Endothelial cell of umbilical vein (primary cell): ENCODE results near the gene SH3BP4. TPM values are rescaled to one million over a fixed set of nuclear protein-coding genes. Genes with fewer than 3 reads are reported as not detected.

Experiments used
- BruUV-seq: library from RNA; stranded (reverse); fragments of 400-500 nt; replicated peaks from 2 replicates; lab custom pipeline; 2021; lab: Mats Ljungman, UMichigan
- CTCF ChIA-PET: fragments of 300-600, 350-600 bp; sonication (Branson Sonifier 250); formaldehyde crosslinking; loops from one replicate; lab custom pipeline; 2021; ENCODE audit warnings: antibody characterized with exemption, inconsistent platforms; lab: Charles Lee
- POLR2A ChIA-PET: fragments of 300-600, 350-600 bp; sonication (Branson Sonifier 250); formaldehyde crosslinking; loops from one replicate; lab custom pipeline; 2021; ENCODE audit warnings: antibody characterized with exemption, inconsistent platforms; lab: Charles Lee
- DNase-seq: peaks from one replicate; pipeline ENCODE4 v3.0.0-alpha.2; 2011; ENCODE audit warnings: low read depth, low spot score
- FAIRE-seq: peaks from 2 replicates; lab custom pipeline; 2011; peaks lifted over from hg19 to GRCh38; lab: Jason Lieb, UNC
- H2AFZ ChIP-seq: 2 replicates; pipeline ENCODE4 v1.6.0; 2012; ENCODE audit warnings: low read depth, low read length, control low read depth, inconsistent platforms
- H3K27ac ChIP-seq: 2 replicates; pipeline ENCODE4 v1.5.1; 2011; ENCODE audit warnings: low read depth, mild to moderate bottlenecking, control low read depth, low read length, moderate library complexity; ENCODE audit not compliant: insufficient read depth
- H3K27me3 ChIP-seq, 2 experiments: 2 replicates each; pipeline versions ENCODE4 v1.6.0 to v1.6.1; 2011; ENCODE audit warnings: low read length in 2 of 2, mixed read lengths in 1 of 2; ENCODE audit not compliant: control insufficient read depth in 2 of 2, insufficient read depth in 2 of 2
- H3K36me3 ChIP-seq, 2 experiments: 2 replicates in 1 of 2; 3 replicates in 1 of 2; pipeline ENCODE4 v1.5.1; 2011; ENCODE audit warnings: low read length in 2 of 2, mild to moderate bottlenecking in 1 of 2, moderate library complexity in 1 of 2; ENCODE audit not compliant: control insufficient read depth in 2 of 2, insufficient read depth in 2 of 2; ENCODE audit errors: extremely low read depth in 1 of 2
- H3K4me1 ChIP-seq: 3 replicates; pipeline ENCODE4 v1.5.1; 2011; ENCODE audit warnings: mild to moderate bottlenecking, low read length; ENCODE audit not compliant: control insufficient read depth, insufficient read depth; ENCODE audit errors: extremely low read depth
- H3K4me2 ChIP-seq: 2 replicates; pipeline ENCODE4 v1.6.1; 2011; ENCODE audit warnings: low read length, control low read depth, mixed read lengths; ENCODE audit not compliant: insufficient read depth
- H3K4me3 ChIP-seq, 3 experiments: fragments of 200-600 bp in 1 of 3; sonication (generic), shearing (Covaris generic) in 1 of 3; replicated peaks in 1 of 3; 2 replicates each; pipeline ENCODE4 v1.5.1; 2011 to 2016; ENCODE audit warnings: control low read depth in 3 of 3, low read length in 3 of 3, mild to moderate bottlenecking in 2 of 3, inconsistent platforms in 1 of 3, low read depth in 1 of 3, moderate library complexity in 1 of 3; ENCODE audit not compliant: insufficient read depth in 1 of 3
- H3K79me2 ChIP-seq: 2 replicates; pipeline ENCODE4 v1.6.0; 2012; ENCODE audit warnings: low read length, inconsistent platforms; ENCODE audit not compliant: control insufficient read depth, insufficient read depth
- H3K9ac ChIP-seq: replicated peaks from 2 replicates; pipeline ENCODE3; 2011; ENCODE audit warnings: low read length, control low read depth; ENCODE audit not compliant: insufficient read depth; ENCODE audit errors: extremely low read depth
- H3K9me1 ChIP-seq: replicated peaks from 3 replicates; pipeline ENCODE4 v1.6.0; 2011; ENCODE audit warnings: mild to moderate bottlenecking, low read length; ENCODE audit not compliant: control insufficient read depth, insufficient read depth; ENCODE audit errors: extremely low read depth
- H3K9me3 ChIP-seq: replicated peaks from 2 replicates; pipeline ENCODE4 v1.5.1; 2012; ENCODE audit warnings: low read length, inconsistent platforms; ENCODE audit not compliant: control insufficient read depth, insufficient read depth
- H4K20me1 ChIP-seq: replicated peaks from 2 replicates; pipeline ENCODE3; 2011; ENCODE audit warnings: mild to moderate bottlenecking, low read length; ENCODE audit not compliant: control insufficient read depth, insufficient read depth; ENCODE audit errors: extremely low read depth
- EZH2 ChIP-seq: IDR thresholded peaks from 2 replicates; pipeline ENCODE4 v1.6.1; 2012; ENCODE audit warnings: borderline replicate concordance, low read depth, mild to moderate bottlenecking, moderate library complexity, low read length, inconsistent platforms; ENCODE audit not compliant: severe bottlenecking
- FOS ChIP-seq: IDR thresholded peaks from 2 replicates; pipeline ENCODE4 v1.6.1; 2011; ENCODE audit warnings: mild to moderate bottlenecking, low read length, moderate library complexity, borderline replicate concordance; ENCODE audit not compliant: insufficient read depth
- GATA2 ChIP-seq: IDR thresholded peaks from 2 replicates; pipeline ENCODE4 v1.7.0; 2011; ENCODE audit warnings: low read depth, mild to moderate bottlenecking, moderate library complexity, mixed read lengths, low read length; ENCODE audit not compliant: insufficient read length, insufficient read depth
- JUN ChIP-seq: IDR thresholded peaks from 2 replicates; pipeline ENCODE4 v1.6.1; 2011; ENCODE audit warnings: borderline replicate concordance, low read depth; ENCODE audit not compliant: insufficient read length, insufficient read depth
- MYC ChIP-seq: IDR thresholded peaks from one replicate; pipeline ENCODE4 v1.6.1; 2011; ENCODE audit warnings: mild to moderate bottlenecking, low read depth, low read length
- POLR2A ChIP-seq: IDR thresholded peaks from 2 replicates; pipeline ENCODE4 v1.6.1; 2012; ENCODE audit warnings: low read depth, mild to moderate bottlenecking, control low read depth, low read length
- POLR2AphosphoS5 ChIP-seq: IDR thresholded peaks from 2 replicates; pipeline ENCODE4 v1.6.1; 2012; ENCODE audit warnings: low read depth, mild to moderate bottlenecking, control low read depth, low read length, moderate library complexity; ENCODE audit not compliant: insufficient read depth
- dilution Hi-C: fragments of 300-500 bp; cut with MboI; formaldehyde crosslinking; loops from one replicate; pipeline ENCODE4 v1.15.0; 2019; ENCODE audit warnings: low sequenced_read_pairs; ENCODE audit not compliant: extremely low pct_ligation_motif_present
- intact Hi-C: fragments of 100-400 bp; cut with micrococcal nuclease; formaldehyde crosslinking; loops from one replicate; pipeline ENCODE4 v1.10.0; 2022
- polyA plus RNA-seq, 4 experiments: library from polyadenylated mRNA; depleted of rRNA in 3 of 4; stranded (reverse) in 3 of 4; unstranded in 1 of 4; fragments of >200 nt; gene quantifications; 2 replicates each; pipeline versions ENCODE4 v1.2.1 to v1.2.3, GENCODE V29; 2011 to 2012; ENCODE audit warnings: missing spikeins in 1 of 4
- total RNA-seq: library from RNA; stranded (reverse); gene quantifications from 2 replicates; pipeline ENCODE4 v1.2.3, GENCODE V29; 2021
- TF ChIP-seq, protein P1 (sequence below), 2 donors: IDR thresholded peaks; 1 replicate in 1 of 2; 2 replicates in 1 of 2; pipeline ENCODE4 v1.5.1; 2011; ENCODE audit warnings: low read length in 2 of 2, mild to moderate bottlenecking in 2 of 2, moderate library complexity in 2 of 2, control low read depth in 1 of 2, inconsistent platforms in 1 of 2, low read depth in 1 of 2; ENCODE audit not compliant: insufficient read depth in 1 of 2; ENCODE audit errors: extremely low read depth in 1 of 2
- TF ChIP-seq, protein P2 (sequence below): IDR thresholded peaks from 2 replicates; pipeline ENCODE4 v1.6.1; 2011; ENCODE audit not compliant: insufficient read depth, insufficient read length

The SH3BP4 gene
- total and polyA plus RNA-seq, 2 donors (not counting 3 experiments of a cell fraction or from before 2014, with no cell fraction given), result 85.2 to 100.0 TPM

DNA sequence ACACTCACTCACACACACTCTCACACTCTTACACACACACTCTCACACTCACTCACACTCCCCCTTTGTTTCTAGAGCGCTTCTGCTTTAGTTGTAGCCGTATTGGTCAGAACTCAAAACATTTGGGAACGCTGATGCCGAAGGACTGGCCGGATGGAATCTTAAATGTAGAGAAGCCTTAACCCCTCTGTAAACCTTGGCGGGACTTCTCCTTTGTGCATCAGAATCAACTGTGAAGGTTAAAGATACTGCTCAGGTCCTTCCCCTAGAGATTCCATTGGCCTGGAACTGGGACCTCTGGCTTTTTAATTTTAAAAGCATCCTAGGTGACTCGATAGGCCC lies 18.3 kb downstream of the SH3BP4 start:
- TF ChIP-seq POLR2AphosphoS5, result no peak
- no peak for TF ChIP-seq JUN
- no peak for TF ChIP-seq MYC
- TF ChIP-seq, protein P1, sequence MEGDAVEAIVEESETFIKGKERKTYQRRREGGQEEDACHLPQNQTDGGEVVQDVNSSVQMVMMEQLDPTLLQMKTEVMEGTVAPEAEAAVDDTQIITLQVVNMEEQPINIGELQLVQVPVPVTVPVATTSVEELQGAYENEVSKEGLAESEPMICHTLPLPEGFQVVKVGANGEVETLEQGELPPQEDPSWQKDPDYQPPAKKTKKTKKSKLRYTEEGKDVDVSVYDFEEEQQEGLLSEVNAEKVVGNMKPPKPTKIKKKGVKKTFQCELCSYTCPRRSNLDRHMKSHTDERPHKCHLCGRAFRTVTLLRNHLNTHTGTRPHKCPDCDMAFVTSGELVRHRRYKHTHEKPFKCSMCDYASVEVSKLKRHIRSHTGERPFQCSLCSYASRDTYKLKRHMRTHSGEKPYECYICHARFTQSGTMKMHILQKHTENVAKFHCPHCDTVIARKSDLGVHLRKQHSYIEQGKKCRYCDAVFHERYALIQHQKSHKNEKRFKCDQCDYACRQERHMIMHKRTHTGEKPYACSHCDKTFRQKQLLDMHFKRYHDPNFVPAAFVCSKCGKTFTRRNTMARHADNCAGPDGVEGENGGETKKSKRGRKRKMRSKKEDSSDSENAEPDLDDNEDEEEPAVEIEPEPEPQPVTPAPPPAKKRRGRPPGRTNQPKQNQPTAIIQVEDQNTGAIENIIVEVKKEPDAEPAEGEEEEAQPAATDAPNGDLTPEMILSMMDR (IDR thresholded peaks at IDR 0.05; ENCODE audit: extremely low read depth in 1 of 2, insufficient read depth in 1 of 2, low read depth in 1 of 2, low read length in 2 of 2), result no peak
- no peak for TF ChIP-seq FOS
- TF ChIP-seq GATA2, result no peak
- TF ChIP-seq, protein P2, sequence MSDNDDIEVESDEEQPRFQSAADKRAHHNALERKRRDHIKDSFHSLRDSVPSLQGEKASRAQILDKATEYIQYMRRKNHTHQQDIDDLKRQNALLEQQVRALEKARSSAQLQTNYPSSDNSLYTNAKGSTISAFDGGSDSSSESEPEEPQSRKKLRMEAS, result no peak
- no peak for TF ChIP-seq POLR2A
- TF ChIP-seq EZH2, result no peak
- H3K9me3 ChIP-seq, result no peaks in the 10 kb centered on the region
- H3K36me3 ChIP-seq, result peaks cover 0 to 5% of the 10 kb centered on the region in 2 experiments
- no peaks in the 10 kb centered on the region for H4K20me1 ChIP-seq
- H3K27ac ChIP-seq, result peak overlapping the region; percentile 84
- ChIA-PET POLR2A (interaction anchor here (0.8 to 3.5 kb wide), 2 partner anchors 11 kb away, joined by 3 to 21 read pairs; no protein-coding TSS in a partner anchor), CTCF (interaction anchor here (1.2 to 3.6 kb wide), 2 partner anchors 11 to 405 kb away, joined by 3 to 18 read pairs; no protein-coding TSS in a partner anchor)
- FAIRE-seq (no peak), DNase-seq (no peak)
- H3K9ac ChIP-seq, result peak overlapping the region; percentile 64
- H2AFZ ChIP-seq, result no peak overlapping the region
- no peaks in the 10 kb centered on the region for H3K9me1 ChIP-seq
- dilution Hi-C loops (no loop called here), intact Hi-C loops (loop anchor here (1.0 kb wide), 2 partner anchors 10 to 11 kb away; no protein-coding TSS in a partner anchor)
- no peaks in the 10 kb centered on the region for H3K27me3 ChIP-seq
- H3K4me3 ChIP-seq, result no peak overlapping the region
- H3K79me2 ChIP-seq, result peaks cover 93% of the 10 kb centered on the region
- peak overlapping the region; percentile 46 for H3K4me2 ChIP-seq
- TSS peak; percentile 67 for BruUV-seq
- peaks cover 41% of the 10 kb centered on the region for H3K4me1 ChIP-seq
